Activated gamma-delta T cell treated with Interleukin-2 at 50 U/mL for 16 hours (primary cell): Measurements from ENCODE around the gene EXOSC1.
"Not testable (repeated sequence)": the region's sequence is repeated elsewhere in the genome, so short reads cannot be mapped to it uniquely, and the experiment has no call there.

Experiments used
- DNase-seq: peaks from one replicate; pipeline ENCODE4 v3.0.0-alpha.2; 2020

Gene EXOSC1

GRCh38 chr10:97445722-97446639, at the start of gene EXOSC1, which contains the start of gene ZDHHC16:
Gene EXOSC1, minus strand, starts transcription at chr10:97446006. Its CDS starts 21 bp downstream, at chr10:97445985.
Gene ZDHHC16, plus strand, starts transcription at chr10:97446175. Its CDS starts 5,501 bp downstream, at chr10:97451676.
- DNase-seq = peak; percentile 88

- no peak for DNase-seq
Measured at GRCh38 chr10:97494863-97495506, 49.2 kb upstream of the EXOSC1 start.

- DNase-seq = no peak
Measured at GRCh38 chr10:97494151-97494550, 48.3 kb upstream of the EXOSC1 start.

- no peak for DNase-seq
Measured at GRCh38 chr10:97490592-97490991, 44.8 kb upstream of the EXOSC1 start.

GRCh38 chr10:97485647-97486281, 40.0 kb upstream of the EXOSC1 start:
- no peak for DNase-seq

- DNase-seq = no peak
Measured at GRCh38 chr10:97483921-97484320, 38.1 kb upstream of the EXOSC1 start.

- no peak for DNase-seq
Measured at GRCh38 chr10:97483506-97483905, 37.7 kb upstream of the EXOSC1 start.

- DNase-seq = no peak
Measured at GRCh38 chr10:97482381-97482780, 36.6 kb upstream of the EXOSC1 start.

- DNase-seq = no peak
Measured at GRCh38 chr10:97481071-97481470, 35.3 kb upstream of the EXOSC1 start.

GRCh38 chr10:97479939-97480338, 34.1 kb upstream of the EXOSC1 start:
- no peak for DNase-seq

- not testable (repeated sequence) for DNase-seq
Measured at GRCh38 chr10:97479410-97479809, 33.6 kb upstream of the EXOSC1 start.

GRCh38 chr10:97475936-97476594, 30.3 kb upstream of the EXOSC1 start:
- no peak for DNase-seq

- DNase-seq = no peak
Measured at GRCh38 chr10:97474918-97475317, 29.1 kb upstream of the EXOSC1 start.

GRCh38 chr10:97468781-97469180, 23.0 kb upstream of the EXOSC1 start:
- not testable (repeated sequence) for DNase-seq

GRCh38 chr10:97468162-97468561, 22.4 kb upstream of the EXOSC1 start:
- DNase-seq = no peak

- DNase-seq = no peak
Measured at GRCh38 chr10:97466755-97467154, 20.9 kb upstream of the EXOSC1 start.

GRCh38 chr10:97465982-97466381, 20.2 kb upstream of the EXOSC1 start:
- DNase-seq = no peak

- DNase-seq = no peak
Measured at GRCh38 chr10:97464226-97464625, 18.4 kb upstream of the EXOSC1 start.

- peak; percentile 23 for DNase-seq
Measured at GRCh38 chr10:97463363-97464132, 17.7 kb upstream of the EXOSC1 start.

GRCh38 chr10:97462309-97462708, 16.5 kb upstream of the EXOSC1 start:
- no peak for DNase-seq

GRCh38 chr10:97459933-97460332, 14.1 kb upstream of the EXOSC1 start:
- DNase-seq = no peak

GRCh38 chr10:97459111-97459510, 13.3 kb upstream of the EXOSC1 start:
- DNase-seq = no peak
